ENCODE data around the gene NDST1. TPM values are rescaled to one million over a fixed set of nuclear protein-coding genes. Genes with fewer than 3 reads are reported as not detected.

Gene NDST1
- total RNA-seq, 4 donors from 2014 or later, result 36.1 to 70.5 (median 50.5) TPM

DNA sequence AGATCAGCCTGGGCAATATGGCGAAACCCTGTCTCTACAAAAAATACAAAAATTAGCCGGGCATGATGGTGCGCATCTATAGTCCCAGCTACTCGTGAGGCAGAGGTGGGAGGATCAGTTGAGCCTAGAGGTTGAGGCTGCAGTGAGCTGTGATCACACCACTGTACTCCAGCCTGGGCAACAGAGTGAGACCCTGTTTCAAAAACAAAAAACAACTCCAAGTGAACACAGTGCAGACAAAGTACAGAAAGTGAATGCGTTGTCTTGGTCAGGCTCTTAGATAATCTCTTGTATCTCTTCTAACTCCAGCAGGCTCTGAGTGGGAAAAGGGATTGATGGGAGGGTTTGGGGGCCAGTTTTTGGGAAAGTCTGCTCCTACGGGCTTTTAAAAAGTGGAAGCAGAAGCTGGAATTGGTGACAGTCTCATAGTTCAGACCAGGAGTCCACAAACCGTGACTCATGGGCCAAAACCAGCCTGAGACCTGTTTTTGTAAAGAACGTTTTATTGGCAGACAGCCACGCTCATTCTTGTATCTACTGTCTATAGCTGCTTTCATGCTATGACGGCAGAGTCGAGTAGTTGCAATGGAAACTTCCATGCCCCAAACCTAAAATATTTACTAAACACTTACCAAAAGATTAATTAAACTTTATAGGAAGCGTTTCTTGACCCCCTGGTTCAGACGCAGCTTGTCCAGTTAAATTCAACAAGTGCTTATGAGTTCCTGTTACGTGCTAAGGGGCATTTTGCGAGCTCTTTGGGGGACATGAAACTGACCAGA, 32.9 kb downstream of the NDST1 start:
- Histone ChIP-seq H3K27ac (peak overlapping the region in 3 of 4 donors; percentile 30 to 74 (median 59)), H3K4me3 (no peak overlapping the region), H3K4me1 (peaks cover 0 to 11% of the 10 kb centered on the region in 2 donors), H3K9me3 (no peaks in the 10 kb centered on the region), H3K27me3 (no peaks in the 10 kb centered on the region), H3K36me3 (peaks cover 0 to 62% of the 10 kb centered on the region in 2 donors)
- TF ChIP-seq POLR2A (IDR thresholded peaks at IDR 0.05), result no peak
- TF ChIP-seq, protein P1, sequence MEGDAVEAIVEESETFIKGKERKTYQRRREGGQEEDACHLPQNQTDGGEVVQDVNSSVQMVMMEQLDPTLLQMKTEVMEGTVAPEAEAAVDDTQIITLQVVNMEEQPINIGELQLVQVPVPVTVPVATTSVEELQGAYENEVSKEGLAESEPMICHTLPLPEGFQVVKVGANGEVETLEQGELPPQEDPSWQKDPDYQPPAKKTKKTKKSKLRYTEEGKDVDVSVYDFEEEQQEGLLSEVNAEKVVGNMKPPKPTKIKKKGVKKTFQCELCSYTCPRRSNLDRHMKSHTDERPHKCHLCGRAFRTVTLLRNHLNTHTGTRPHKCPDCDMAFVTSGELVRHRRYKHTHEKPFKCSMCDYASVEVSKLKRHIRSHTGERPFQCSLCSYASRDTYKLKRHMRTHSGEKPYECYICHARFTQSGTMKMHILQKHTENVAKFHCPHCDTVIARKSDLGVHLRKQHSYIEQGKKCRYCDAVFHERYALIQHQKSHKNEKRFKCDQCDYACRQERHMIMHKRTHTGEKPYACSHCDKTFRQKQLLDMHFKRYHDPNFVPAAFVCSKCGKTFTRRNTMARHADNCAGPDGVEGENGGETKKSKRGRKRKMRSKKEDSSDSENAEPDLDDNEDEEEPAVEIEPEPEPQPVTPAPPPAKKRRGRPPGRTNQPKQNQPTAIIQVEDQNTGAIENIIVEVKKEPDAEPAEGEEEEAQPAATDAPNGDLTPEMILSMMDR (IDR thresholded peaks at IDR 0.05 in 4 of 5, conservative IDR thresholded peaks at IDR 0.05 in 1 of 5), result no peak
- intact Hi-C loops (cut with DNase I; ENCODE audit: low total_unique reads) (no loop called here), in situ Hi-C loops (cut with MboI; ENCODE audit: low sequenced_read_pairs in 4 of 4) (loop anchor here in 2 of 4 donors (5.0 kb wide), 2 partner anchors 84 to 89 kb away; no protein-coding TSS in a partner anchor)
- DNase-seq (peak in 1 of 2 donors; percentile 52), ATAC-seq (peak; percentile 62 to 90)

- in situ Hi-C loops (cut with MboI; ENCODE audit: low sequenced_read_pairs in 4 of 4), result loop anchor here in 2 of 4 donors (5.0 kb wide), 2 partner anchors 84 to 89 kb away; no protein-coding TSS in a partner anchor
- ATAC-seq, result no peak
Observed at GRCh38 chr5:150541397-150541675, 33.4 kb downstream of the NDST1 start.

DNA sequence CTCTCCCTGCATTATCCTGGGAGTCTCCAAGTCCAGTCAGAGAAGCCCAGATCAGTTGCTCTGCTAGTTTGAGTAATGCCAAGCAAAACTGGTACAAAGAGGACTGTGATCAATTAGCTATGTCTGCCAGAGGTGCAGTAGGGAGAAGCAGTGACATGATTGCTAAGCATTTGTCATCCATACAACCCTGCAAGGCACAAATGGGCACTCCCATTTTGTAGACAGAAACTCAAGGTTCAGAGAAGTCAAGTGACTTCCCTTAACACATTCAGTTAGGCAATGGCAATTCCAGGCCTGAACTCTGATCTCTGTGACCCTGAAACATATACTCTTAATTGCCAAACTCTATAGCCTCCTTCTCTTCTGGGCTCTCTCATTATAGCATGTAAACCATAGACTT, 34.0 kb downstream of the NDST1 start:
- TF ChIP-seq POLR2A (IDR thresholded peaks at IDR 0.05), result no peak
- TF ChIP-seq, protein P1 (IDR thresholded peaks at IDR 0.05 in 4 of 5, conservative IDR thresholded peaks at IDR 0.05 in 1 of 5), result no peak
- intact Hi-C loops (cut with DNase I; ENCODE audit: low total_unique reads), result no loop called here
- Histone ChIP-seq H3K9me3 (no peaks in the 10 kb centered on the region), H3K27ac (peak overlapping the region in 2 of 4 donors; percentile 59 to 74), H3K36me3 (peaks cover 0 to 63% of the 10 kb centered on the region in 2 donors), H3K4me1 (peaks cover 0 to 11% of the 10 kb centered on the region in 2 donors), H3K4me3 (no peak overlapping the region), H3K27me3 (no peaks in the 10 kb centered on the region)
- DNase-seq, result no peak
- in situ Hi-C loops (cut with MboI; ENCODE audit: low sequenced_read_pairs in 4 of 4), result loop anchor here in 2 of 4 donors (5.0 kb wide), 2 partner anchors 85 to 90 kb away; no protein-coding TSS in a partner anchor
- ATAC-seq, result no peak

More at GRCh38 chr5:150541397-150541675, 33.4 kb downstream of the NDST1 start:
- TF ChIP-seq POLR2A (IDR thresholded peaks at IDR 0.05), result no peak
- TF ChIP-seq, protein P1 (IDR thresholded peaks at IDR 0.05 in 4 of 5, conservative IDR thresholded peaks at IDR 0.05 in 1 of 5), result no peak
- H3K36me3 ChIP-seq, result peaks cover 0 to 62% of the 10 kb centered on the region in 2 donors
- no peaks in the 10 kb centered on the region for H3K9me3 ChIP-seq
- no peak for DNase-seq
- intact Hi-C loops (cut with DNase I; ENCODE audit: low total_unique reads), result no loop called here
- no peaks in the 10 kb centered on the region for H3K27me3 ChIP-seq
- H3K27ac ChIP-seq, result peak overlapping the region in 2 of 4 donors; percentile 59 to 74
- H3K4me3 ChIP-seq, result no peak overlapping the region
- peaks cover 0 to 11% of the 10 kb centered on the region in 2 donors for H3K4me1 ChIP-seq

- no peaks in the 10 kb centered on the region for H3K27me3 ChIP-seq
- no peaks in the 10 kb centered on the region for H3K9me3 ChIP-seq
- TF ChIP-seq POLR2A (IDR thresholded peaks at IDR 0.05), result no peak
- TF ChIP-seq, protein P1 (IDR thresholded peaks at IDR 0.05 in 4 of 5, conservative IDR thresholded peaks at IDR 0.05 in 1 of 5), result no peak
- intact Hi-C loops (cut with DNase I; ENCODE audit: low total_unique reads), result no loop called here
- peak overlapping the region in 3 of 4 donors; percentile 5 to 22 (median 7) for H3K27ac ChIP-seq
- no peak for DNase-seq
- in situ Hi-C loops (cut with MboI; ENCODE audit: low sequenced_read_pairs in 4 of 4), result loop anchor here in 2 of 4 donors (5.0 kb wide), 2 partner anchors 86 to 91 kb away; no protein-coding TSS in a partner anchor
- ATAC-seq, result peak in 1 of 2 donors; percentile 34
- H3K36me3 ChIP-seq, result peaks cover 0 to 74% of the 10 kb centered on the region in 2 donors
- no peak overlapping the region for H3K4me3 ChIP-seq
- H3K4me1 ChIP-seq, result peaks cover 0 to 11% of the 10 kb centered on the region in 2 donors
Observed at GRCh38 chr5:150542933-150543445, 35.1 kb downstream of the NDST1 start.

Data from gastrocnemius medialis (tissue), 4 donors.